BLaER1 (cell line): ENCODE data around the gene CCDC63.

Source experiments
- H3K27ac ChIP-seq: shearing (Covaris generic); formaldehyde crosslinking; 2 replicates; pipeline ENCODE4 v1.8.1; 2022
- H3K27me3 ChIP-seq: shearing (Covaris generic); formaldehyde crosslinking; 2 replicates; pipeline ENCODE4 v1.8.1; 2022
- H3K36me3 ChIP-seq: shearing (Covaris generic); formaldehyde crosslinking; 2 replicates; pipeline ENCODE4 v1.8.1; 2022
- H3K4me1 ChIP-seq: shearing (Covaris generic); formaldehyde crosslinking; 2 replicates; pipeline ENCODE4 v1.8.1; 2022
- H3K4me2 ChIP-seq: shearing (Covaris generic); formaldehyde crosslinking; 2 replicates; pipeline ENCODE4 v1.8.1; 2022
- H3K4me3 ChIP-seq: shearing (Covaris generic); formaldehyde crosslinking; 2 replicates; pipeline ENCODE4 v1.8.1; 2022
- H3K9ac ChIP-seq: shearing (Covaris generic); formaldehyde crosslinking; 2 replicates; pipeline ENCODE4 v1.8.1; 2022
- H3K9me3 ChIP-seq: shearing (Covaris generic); formaldehyde crosslinking; 2 replicates; pipeline ENCODE4 v1.8.1; 2022
- H4K20me1 ChIP-seq: shearing (Covaris generic); formaldehyde crosslinking; 2 replicates; pipeline ENCODE4 v1.8.1; 2022
- Cebpa-rat ChIP-seq: shearing (Covaris generic); IDR thresholded peaks from 2 replicates; pipeline ENCODE4 v1.8.1; 2022

The CCDC63 gene

DNA sequence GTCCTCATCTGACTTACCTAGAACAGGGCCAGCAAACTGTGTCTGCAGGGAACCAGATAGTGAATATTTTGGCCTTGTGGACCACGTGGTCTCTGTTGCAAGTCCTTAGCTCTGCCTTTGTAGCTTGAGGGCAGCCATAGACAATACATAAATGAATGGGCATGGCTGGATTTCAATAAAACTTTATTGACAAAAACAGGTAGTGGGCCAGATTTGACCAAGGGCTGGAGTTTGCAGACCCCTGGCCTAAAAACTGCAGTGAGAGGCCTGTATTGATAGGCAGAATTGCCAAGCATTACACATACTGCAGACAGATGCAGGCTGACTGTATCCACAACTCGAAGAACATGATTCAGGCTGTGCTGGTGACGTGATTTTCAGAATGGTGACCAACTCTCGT is 25.3 kb downstream of the CCDC63 start:
- Histone ChIP-seq H3K4me3 (no peak overlapping the region), H4K20me1 (no peaks in the 10 kb centered on the region), H3K4me1 (no peaks in the 10 kb centered on the region), H3K27ac (no peak overlapping the region), H3K9ac (no peak overlapping the region), H3K9me3 (peaks cover 17% of the 10 kb centered on the region), H3K36me3 (no peaks in the 10 kb centered on the region), H3K4me2 (no peak overlapping the region), H3K27me3 (no peaks in the 10 kb centered on the region)
- no peak for TF ChIP-seq Cebpa-rat

DNA sequence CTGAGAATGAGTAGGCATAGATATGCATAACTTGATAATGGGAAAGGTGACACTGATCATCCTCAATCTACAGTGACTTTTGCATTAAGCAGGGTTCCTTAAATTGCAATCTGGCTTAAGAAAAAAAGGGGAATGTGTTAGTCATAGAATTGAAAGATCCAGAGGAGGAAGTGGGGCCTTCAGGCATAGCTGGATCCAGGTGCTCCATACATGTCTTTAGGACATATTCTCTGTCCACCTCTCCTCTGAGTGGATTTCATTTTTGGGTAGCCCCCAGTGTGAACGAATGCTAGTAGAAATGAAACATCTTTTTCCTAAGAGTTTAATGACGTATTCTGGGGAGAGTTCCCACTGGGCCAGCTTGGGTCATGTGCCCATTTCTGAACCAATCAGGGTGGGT is 27.6 kb downstream of the CCDC63 start:
- Histone ChIP-seq H3K9me3 (peaks cover 11% of the 10 kb centered on the region), H3K4me2 (no peak overlapping the region), H3K4me3 (no peak overlapping the region), H3K4me1 (no peaks in the 10 kb centered on the region), H3K36me3 (no peaks in the 10 kb centered on the region), H3K9ac (no peak overlapping the region), H3K27ac (no peak overlapping the region), H4K20me1 (no peaks in the 10 kb centered on the region), H3K27me3 (no peaks in the 10 kb centered on the region)
- TF ChIP-seq Cebpa-rat, result no peak

DNA sequence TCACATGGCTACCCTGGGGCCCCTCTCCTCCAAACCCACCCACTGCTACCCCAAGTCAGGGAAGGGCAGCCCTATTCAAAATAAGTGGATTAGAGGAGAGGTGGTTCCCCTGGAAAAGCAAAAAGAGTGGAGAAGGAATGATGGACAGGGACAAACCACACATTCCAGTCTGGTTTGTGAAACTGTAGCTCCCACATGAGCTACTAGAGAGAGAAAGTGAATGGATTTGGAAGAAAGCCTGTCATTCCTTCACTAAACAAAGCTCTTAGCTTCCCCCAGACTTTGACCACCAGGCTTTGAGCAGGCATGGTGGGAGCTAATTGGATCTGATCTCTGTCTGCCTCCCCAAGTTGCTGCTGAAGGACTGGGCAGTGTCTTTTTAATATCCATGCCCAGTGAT is 28.0 kb downstream of the CCDC63 start:
- Histone ChIP-seq H3K36me3 (no peaks in the 10 kb centered on the region), H3K4me2 (no peak overlapping the region)

DNA sequence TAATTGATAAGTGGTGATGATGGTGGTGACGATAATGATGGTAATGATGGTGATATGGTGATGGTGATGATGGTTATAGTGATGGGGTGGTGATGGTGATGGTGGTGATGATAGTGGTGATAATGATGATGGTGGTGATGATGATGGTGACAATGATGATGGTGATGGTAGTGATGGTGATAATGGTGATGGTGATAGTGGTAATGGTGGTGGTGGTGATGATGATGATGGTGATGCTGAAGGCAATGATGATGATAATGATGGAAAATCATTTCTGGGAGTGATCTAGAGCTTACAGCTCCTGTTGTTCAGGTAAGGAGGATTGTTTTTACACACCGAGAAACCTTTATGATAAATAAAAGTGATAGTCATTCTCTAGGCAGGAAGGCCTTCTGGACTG is 33.9 kb downstream of the CCDC63 start:
- TF ChIP-seq Cebpa-rat, result no peak
- Histone ChIP-seq H3K4me1 (peaks cover 9% of the 10 kb centered on the region), H3K9ac (no peak overlapping the region), H3K27ac (no peak overlapping the region), H3K27me3 (no peaks in the 10 kb centered on the region), H4K20me1 (no peaks in the 10 kb centered on the region), H3K9me3 (no peaks in the 10 kb centered on the region), H3K36me3 (no peaks in the 10 kb centered on the region), H3K4me3 (no peak overlapping the region), H3K4me2 (no peak overlapping the region)

More for the DNA sequence above, 28.0 kb downstream of the CCDC63 start:
- Histone ChIP-seq H3K9ac (no peak overlapping the region), H3K27ac (no peak overlapping the region), H3K4me1 (no peaks in the 10 kb centered on the region), H3K4me3 (no peak overlapping the region), H3K27me3 (no peaks in the 10 kb centered on the region), H3K9me3 (0 out of 2 replicates have a peak, but pooled peaks cover 6% of the 10 kb centered on the region), H4K20me1 (no peaks in the 10 kb centered on the region)
- no peak for TF ChIP-seq Cebpa-rat

DNA sequence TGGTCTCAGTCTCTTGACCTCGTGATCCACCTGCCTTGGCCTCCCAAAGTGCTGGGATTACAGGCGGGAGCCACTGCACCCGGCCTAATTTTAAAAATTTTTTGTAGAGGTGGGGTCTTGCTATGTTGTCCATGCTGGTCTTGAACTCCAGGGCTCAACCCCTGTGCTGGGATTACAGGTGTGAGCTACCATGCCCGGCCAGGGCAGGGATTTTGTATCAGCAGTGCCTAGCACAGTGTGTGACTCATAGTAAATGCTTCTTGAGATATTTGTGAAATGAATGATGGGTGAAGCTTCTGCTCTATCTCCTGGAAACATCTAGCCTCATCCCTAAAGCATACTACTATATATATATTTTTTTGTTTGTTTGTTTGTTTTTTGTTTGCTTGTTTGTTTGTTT is 36.5 kb downstream of the CCDC63 start:
- no peaks in the 10 kb centered on the region for H3K9me3 ChIP-seq
- no peak overlapping the region for H3K27ac ChIP-seq
- peaks cover 12% of the 10 kb centered on the region for H3K4me1 ChIP-seq
- H4K20me1 ChIP-seq, result no peaks in the 10 kb centered on the region
- no peak overlapping the region for H3K4me3 ChIP-seq
- no peak overlapping the region for H3K4me2 ChIP-seq
- H3K9ac ChIP-seq, result no peak overlapping the region
- no peaks in the 10 kb centered on the region for H3K27me3 ChIP-seq
- no peak for TF ChIP-seq Cebpa-rat
- no peaks in the 10 kb centered on the region for H3K36me3 ChIP-seq

DNA sequence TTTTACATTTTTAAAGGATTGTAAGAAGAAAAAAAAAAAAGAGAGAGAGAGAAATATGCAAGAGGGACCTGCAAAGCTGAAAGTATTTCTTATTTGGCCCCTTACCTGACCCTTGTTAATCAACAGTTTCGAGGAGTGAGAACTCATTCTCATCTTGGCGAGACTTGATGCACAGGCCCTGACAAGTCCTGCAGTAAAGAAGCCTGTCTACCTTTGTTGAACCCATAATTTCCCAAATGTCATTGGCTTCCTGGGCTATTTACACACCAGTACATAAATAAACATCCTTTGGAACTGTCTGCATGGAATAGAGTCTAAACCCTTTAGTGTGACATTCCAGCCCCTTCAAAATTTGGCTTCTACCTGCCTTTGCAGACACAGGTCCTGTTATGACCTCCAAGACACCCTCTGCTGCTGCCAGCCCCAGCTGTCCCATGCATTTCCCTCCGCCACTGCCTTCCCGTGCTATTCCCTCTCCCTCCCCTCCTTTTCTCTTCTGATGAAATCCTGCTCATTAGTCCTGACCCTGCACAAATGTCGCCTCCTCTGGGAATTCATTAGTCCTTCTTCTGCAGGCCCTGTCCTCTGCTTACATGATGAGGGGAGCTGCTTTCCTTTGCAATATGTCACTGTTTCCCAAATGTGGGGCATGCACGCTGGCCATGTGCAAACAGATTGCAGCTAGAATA is 38.5 kb downstream of the CCDC63 start:
- Histone ChIP-seq H3K9ac (no peak overlapping the region), H3K4me3 (no peak overlapping the region), H3K9me3 (no peaks in the 10 kb centered on the region), H4K20me1 (no peaks in the 10 kb centered on the region), H3K27ac (no peak overlapping the region), H3K4me1 (peaks cover 17% of the 10 kb centered on the region), H3K36me3 (no peaks in the 10 kb centered on the region), H3K27me3 (no peaks in the 10 kb centered on the region), H3K4me2 (no peak overlapping the region)
- TF ChIP-seq Cebpa-rat, result no peak

DNA sequence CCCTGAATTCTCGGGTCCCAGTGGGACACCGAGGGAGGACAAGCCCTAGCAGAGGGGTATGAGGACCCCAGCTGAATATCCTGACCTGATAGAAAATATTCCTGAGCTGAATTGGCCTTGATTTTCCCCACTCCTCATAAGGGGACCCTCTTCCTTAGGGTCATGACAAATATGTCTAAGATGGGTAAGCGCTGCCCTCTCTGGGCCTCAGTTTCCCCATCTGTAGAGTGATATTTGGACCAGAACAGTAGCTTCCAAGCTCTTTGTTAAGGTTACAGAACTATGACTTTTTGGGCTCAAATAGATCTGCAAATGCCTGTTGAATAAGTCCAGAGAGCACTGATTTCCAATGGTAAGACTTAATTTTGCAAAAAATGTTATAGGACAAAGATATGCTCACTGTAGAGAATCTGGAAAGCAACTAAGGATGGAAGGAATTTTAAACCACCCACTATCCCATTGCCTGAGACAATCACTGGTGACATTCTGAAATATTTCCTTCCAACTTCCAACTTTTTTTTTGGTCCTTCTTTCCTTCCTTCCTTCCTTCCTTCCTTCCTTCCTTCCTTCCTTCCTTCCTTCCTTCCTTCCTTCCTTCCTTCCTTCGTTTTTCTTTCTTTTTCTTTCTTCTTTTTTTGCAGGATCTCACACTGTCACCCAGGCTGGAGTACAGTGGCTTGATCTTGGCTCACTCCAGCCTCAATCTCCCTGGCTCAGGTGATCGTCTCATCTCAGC is 41.6 kb downstream of the CCDC63 start:
- no peaks in the 10 kb centered on the region for H3K27me3 ChIP-seq
- H3K36me3 ChIP-seq, result no peaks in the 10 kb centered on the region
- no peaks in the 10 kb centered on the region for H4K20me1 ChIP-seq
- peak overlapping the region; percentile 60 for H3K4me3 ChIP-seq
- H3K4me2 ChIP-seq, result peak overlapping the region; percentile 72
- H3K4me1 ChIP-seq, result peaks cover 17% of the 10 kb centered on the region
- no peak overlapping the region for H3K9ac ChIP-seq
- H3K27ac ChIP-seq, result no peak overlapping the region
- TF ChIP-seq Cebpa-rat, result no peak
- H3K9me3 ChIP-seq, result no peaks in the 10 kb centered on the region

DNA sequence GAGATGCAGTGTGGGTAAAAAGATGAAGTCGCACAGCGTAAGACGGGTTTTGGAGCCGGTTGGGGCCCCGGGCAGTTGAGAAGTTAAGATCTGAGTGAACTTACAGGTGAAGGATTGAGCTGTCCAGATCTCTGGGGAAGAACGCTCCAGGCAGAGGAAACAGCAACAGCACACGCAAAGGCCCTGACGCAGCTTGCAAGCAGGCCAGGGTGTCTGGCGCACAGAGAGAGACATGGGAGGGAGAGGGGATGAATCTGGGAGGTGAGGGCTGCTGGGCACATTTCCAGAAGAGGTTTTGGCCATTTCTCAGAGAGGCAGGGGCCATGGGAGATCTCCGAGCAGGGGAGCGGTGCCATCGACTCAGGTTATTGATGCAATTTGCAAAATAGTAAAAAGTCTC is 42.6 kb downstream of the CCDC63 start:
- TF ChIP-seq Cebpa-rat, result no peak
- no peaks in the 10 kb centered on the region for H3K27me3 ChIP-seq
- H3K27ac ChIP-seq, result no peak overlapping the region

DNA sequence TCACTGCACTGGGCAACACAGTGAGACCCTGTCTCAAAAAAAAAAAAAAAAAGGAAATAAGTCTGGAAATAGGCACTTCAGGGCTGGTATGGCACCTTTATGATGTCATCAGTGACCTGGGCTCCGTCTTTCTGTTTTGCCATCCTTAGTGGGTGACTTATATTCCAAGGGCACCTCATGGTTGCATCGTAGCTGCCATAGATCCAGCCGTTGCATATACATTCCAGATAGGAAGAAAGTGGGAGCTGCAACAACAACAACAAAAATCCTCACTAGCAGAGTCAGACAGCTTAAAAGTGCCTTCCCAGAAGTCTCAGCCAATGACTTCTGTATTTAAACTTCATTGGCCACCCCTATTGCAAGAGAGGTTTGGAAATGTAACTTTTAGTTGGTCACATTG is 47.2 kb downstream of the CCDC63 start:
- Histone ChIP-seq H3K36me3 (no peaks in the 10 kb centered on the region), H3K27me3 (no peaks in the 10 kb centered on the region), H3K9me3 (no peaks in the 10 kb centered on the region), H3K9ac (no peak overlapping the region), H4K20me1 (no peaks in the 10 kb centered on the region), H3K4me2 (peak overlapping the region; percentile 80), H3K27ac (no peak overlapping the region), H3K4me1 (peaks cover 12% of the 10 kb centered on the region), H3K4me3 (no peak overlapping the region)
- no peak for TF ChIP-seq Cebpa-rat

More for the DNA sequence above, 42.6 kb downstream of the CCDC63 start:
- Histone ChIP-seq H4K20me1 (no peaks in the 10 kb centered on the region), H3K4me2 (no peak overlapping the region), H3K36me3 (no peaks in the 10 kb centered on the region), H3K9me3 (no peaks in the 10 kb centered on the region), H3K9ac (no peak overlapping the region), H3K4me1 (peaks cover 8% of the 10 kb centered on the region), H3K4me3 (no peak overlapping the region)

DNA sequence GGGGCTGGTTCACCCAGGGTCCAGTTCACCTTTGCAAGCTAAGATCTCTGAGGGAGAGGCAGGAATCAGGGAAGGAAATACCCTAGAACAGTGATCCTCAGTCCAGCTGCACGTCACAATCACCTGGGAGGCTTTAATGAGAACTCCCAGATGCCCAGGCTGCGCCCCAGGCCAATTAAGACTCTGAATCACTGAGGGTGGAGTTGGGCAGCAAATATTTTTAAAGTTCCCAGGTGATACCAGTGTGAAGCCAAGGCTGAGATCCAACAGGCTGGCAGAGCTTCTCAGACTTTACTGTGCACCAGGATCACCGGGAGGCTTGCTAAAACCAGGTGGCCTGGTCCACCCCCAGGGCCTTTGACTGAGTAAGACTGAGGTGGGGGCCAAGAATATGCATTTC is 49.8 kb downstream of the CCDC63 start:
- Histone ChIP-seq H4K20me1 (no peaks in the 10 kb centered on the region), H3K27ac (no peak overlapping the region), H3K9me3 (no peaks in the 10 kb centered on the region), H3K4me3 (no peak overlapping the region), H3K9ac (no peak overlapping the region), H3K4me1 (peaks cover 12% of the 10 kb centered on the region), H3K27me3 (no peaks in the 10 kb centered on the region), H3K36me3 (no peaks in the 10 kb centered on the region), H3K4me2 (no peak overlapping the region)
- TF ChIP-seq Cebpa-rat, result no peak
